ENCODE data around the gene BCR.

DNA sequence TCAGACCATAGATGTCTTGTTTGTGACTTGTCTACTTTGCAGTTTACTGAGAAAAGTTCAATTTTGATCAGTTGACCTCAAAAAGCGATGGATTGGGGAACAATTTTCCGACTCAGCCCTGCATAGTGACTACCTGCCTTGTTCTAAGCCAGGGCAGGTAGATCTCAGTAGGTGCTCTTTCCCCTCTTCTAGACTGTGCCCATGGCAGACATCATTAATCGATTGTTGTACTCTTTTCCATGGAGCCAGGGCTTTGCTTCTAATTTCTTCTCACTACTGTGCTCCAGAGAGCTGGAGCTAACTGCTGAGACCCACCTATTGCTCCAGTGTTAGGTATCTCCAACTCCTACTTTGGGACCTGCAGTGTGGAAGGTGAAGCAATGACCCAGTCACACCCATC is 25.2 kb upstream of the BCR start:
- TF ChIP-seq POLR2A (IDR thresholded peaks at IDR 0.05) = no peak
- TF ChIP-seq, protein P1, sequence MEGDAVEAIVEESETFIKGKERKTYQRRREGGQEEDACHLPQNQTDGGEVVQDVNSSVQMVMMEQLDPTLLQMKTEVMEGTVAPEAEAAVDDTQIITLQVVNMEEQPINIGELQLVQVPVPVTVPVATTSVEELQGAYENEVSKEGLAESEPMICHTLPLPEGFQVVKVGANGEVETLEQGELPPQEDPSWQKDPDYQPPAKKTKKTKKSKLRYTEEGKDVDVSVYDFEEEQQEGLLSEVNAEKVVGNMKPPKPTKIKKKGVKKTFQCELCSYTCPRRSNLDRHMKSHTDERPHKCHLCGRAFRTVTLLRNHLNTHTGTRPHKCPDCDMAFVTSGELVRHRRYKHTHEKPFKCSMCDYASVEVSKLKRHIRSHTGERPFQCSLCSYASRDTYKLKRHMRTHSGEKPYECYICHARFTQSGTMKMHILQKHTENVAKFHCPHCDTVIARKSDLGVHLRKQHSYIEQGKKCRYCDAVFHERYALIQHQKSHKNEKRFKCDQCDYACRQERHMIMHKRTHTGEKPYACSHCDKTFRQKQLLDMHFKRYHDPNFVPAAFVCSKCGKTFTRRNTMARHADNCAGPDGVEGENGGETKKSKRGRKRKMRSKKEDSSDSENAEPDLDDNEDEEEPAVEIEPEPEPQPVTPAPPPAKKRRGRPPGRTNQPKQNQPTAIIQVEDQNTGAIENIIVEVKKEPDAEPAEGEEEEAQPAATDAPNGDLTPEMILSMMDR (IDR thresholded peaks at IDR 0.05) = no peak
